H54 (cell line): ENCODE data around the gene SERAC1.
"Not testable (repeated sequence)": the region's sequence is repeated elsewhere in the genome, so short reads cannot be mapped to it uniquely, and the experiment has no call there.

Experiments used
- DNase-seq: peaks from one replicate; pipeline ENCODE4 v3.0.0; 2011; ENCODE audit warnings: low spot score, mixed read lengths; ENCODE audit not compliant: insufficient read length
- FAIRE-seq: peaks from 3 replicates; lab custom pipeline; 2011; peaks lifted over from hg19 to GRCh38; lab: Jason Lieb, UNC
- POLR2A ChIP-seq: IDR thresholded peaks from 2 replicates; pipeline ENCODE4 v1.6.1; 2011; ENCODE audit warnings: low read depth, mild to moderate bottlenecking, low read length

The SERAC1 gene

GRCh38 chr6:158168040-158168289, at the start of gene SERAC1:
Gene SERAC1 (minus strand): TSS chr6:158168262. CDS start chr6:158158363, 9,899 bp downstream.
- no peak for FAIRE-seq
- no peak for TF ChIP-seq POLR2A
- no peak for DNase-seq

- DNase-seq (no peak), FAIRE-seq (peak; percentile 23)
- TF ChIP-seq POLR2A: no peak
Measured at GRCh38 chr6:158213925-158214674, 46.0 kb upstream of the SERAC1 start.

- DNase-seq (no peak), FAIRE-seq (no peak)
- TF ChIP-seq POLR2A: no peak
Measured at GRCh38 chr6:158211273-158212055, 43.4 kb upstream of the SERAC1 start.

GRCh38 chr6:158209582-158210333, 41.7 kb upstream of the SERAC1 start:
- not testable (repeated sequence) for FAIRE-seq

GRCh38 chr6:158208226-158209030, 40.4 kb upstream of the SERAC1 start:
- FAIRE-seq, DNase-seq: not testable (repeated sequence)

More at GRCh38 chr6:158209582-158210333, 41.7 kb upstream of the SERAC1 start:
- DNase-seq: not testable (repeated sequence)

GRCh38 chr6:158207422-158207788, 39.3 kb upstream of the SERAC1 start:
- no peak for DNase-seq
- FAIRE-seq: no peak
- TF ChIP-seq POLR2A: no peak

- DNase-seq: no peak
- no peak for TF ChIP-seq POLR2A
- no peak for FAIRE-seq
Measured at GRCh38 chr6:158206740-158207421, 38.8 kb upstream of the SERAC1 start.

GRCh38 chr6:158205169-158205944, 37.3 kb upstream of the SERAC1 start:
- no peak for FAIRE-seq

GRCh38 chr6:158198461-158198860, 30.4 kb upstream of the SERAC1 start:
- FAIRE-seq (no peak), DNase-seq (no peak)
- TF ChIP-seq POLR2A: no peak

More at GRCh38 chr6:158205169-158205944, 37.3 kb upstream of the SERAC1 start:
- TF ChIP-seq POLR2A: no peak
- no peak for DNase-seq

GRCh38 chr6:158194487-158195280, 26.6 kb upstream of the SERAC1 start:
- FAIRE-seq (no peak), DNase-seq (no peak)
- no peak for TF ChIP-seq POLR2A

- no peak for DNase-seq
- TF ChIP-seq POLR2A: no peak
- FAIRE-seq: no peak
Measured at GRCh38 chr6:158191761-158192160, 23.7 kb upstream of the SERAC1 start.
